Measurements from ENCODE around the gene UBE2E2. TPM values are rescaled to one million over a fixed set of nuclear protein-coding genes. Genes with fewer than 3 reads are reported as not detected.

UBE2E2 gene
- total RNA-seq, 1 donor from 2014 or later = 13.8 TPM

DNA sequence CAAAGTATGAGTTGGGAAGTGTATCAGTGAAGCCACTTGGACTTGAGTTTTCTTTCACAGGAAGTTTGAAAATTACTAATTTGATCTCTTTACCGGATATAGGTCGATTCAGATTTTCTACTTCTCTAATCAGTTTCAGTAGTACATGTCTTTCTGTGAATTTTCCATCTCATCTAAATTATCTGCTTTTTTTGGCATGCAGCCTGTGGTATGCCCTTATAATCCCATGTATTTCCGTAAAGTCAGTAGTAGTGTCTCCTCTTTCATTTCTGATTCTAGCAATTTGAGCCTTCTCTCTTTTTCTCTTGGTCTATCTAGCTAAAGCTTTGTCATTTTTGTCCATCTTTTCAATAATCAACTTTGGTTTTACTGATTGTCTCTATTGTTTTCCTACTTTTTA is 434.2 kb downstream of the UBE2E2 start:
- intact Hi-C loops (cut with micrococcal nuclease) = no loop called here
- Mint-ChIP-seq H3K36me3 (ENCODE audit: low read depth) (no peaks in the 10 kb centered on the region), H3K4me3 (no peak overlapping the region), H3K27ac (no peak overlapping the region), H3K4me1 (no peaks in the 10 kb centered on the region), H3K27me3 (peaks cover 1% of the 10 kb centered on the region), H3K9me3 (peaks cover 3% of the 10 kb centered on the region)
- DNase-seq = no peak

DNA sequence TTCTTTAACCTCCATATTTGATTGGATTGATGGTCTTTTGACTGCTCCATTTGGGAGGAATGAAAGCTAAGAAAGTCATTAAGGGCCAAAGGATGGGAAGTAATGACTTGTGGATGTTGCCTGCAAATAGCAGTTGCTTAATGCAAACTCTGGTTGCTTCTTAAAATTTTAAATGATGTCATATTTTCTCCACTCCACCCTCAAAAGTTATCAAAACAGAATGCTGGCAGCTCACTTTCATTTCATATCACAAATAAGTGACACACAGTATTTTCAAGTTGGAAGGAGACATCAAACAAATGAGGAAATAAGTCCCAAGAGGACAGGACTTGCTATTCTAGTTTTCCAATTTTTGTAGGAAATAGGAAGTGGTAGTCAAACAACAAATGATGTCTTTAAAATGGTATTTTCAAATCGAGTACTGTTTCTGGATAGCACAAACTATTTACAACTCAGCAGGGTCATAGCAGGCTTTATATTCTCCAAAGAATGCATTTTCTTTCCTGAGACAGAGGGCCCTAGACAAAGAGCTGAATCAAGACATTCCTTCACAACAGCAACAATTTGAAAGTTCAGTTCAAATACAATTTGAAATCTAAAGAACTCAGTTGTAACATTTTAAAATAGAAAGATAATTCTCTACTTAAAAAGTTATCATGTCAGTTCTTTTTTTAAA is 437.5 kb downstream of the UBE2E2 start:
- H3K27me3 Mint-ChIP-seq = no peaks in the 10 kb centered on the region
- intact Hi-C loops (cut with micrococcal nuclease) = no loop called here
- H3K27ac Mint-ChIP-seq = no peak overlapping the region
- H3K36me3 Mint-ChIP-seq (ENCODE audit: low read depth) = no peaks in the 10 kb centered on the region
- H3K9me3 Mint-ChIP-seq = peaks cover 6% of the 10 kb centered on the region
- no peak overlapping the region for H3K4me3 Mint-ChIP-seq
- DNase-seq = no peak
- H3K4me1 Mint-ChIP-seq = no peaks in the 10 kb centered on the region
